GM21528 (cell line): Measurements from ENCODE around the gene ACAP3.

Experiments used
- ATAC-seq: cut with Tn5 transposase; IDR thresholded peaks from one replicate; pipeline ENCODE4 v1.9.1; 2021; ENCODE audit warnings: mild to moderate bottlenecking, moderate library complexity; ENCODE audit not compliant: unreplicated experiment, low FRiP score

The ACAP3 gene

GRCh38 chr1:1344655-1345361 is 37.1 kb upstream of the ACAP3 start:
- no peak for ATAC-seq

GRCh38 chr1:1343811-1344421 is 36.2 kb upstream of the ACAP3 start:
- no peak for ATAC-seq

GRCh38 chr1:1342584-1343115 is 34.9 kb upstream of the ACAP3 start:
- ATAC-seq: no peak

GRCh38 chr1:1342061-1342562 is 34.4 kb upstream of the ACAP3 start:
- no peak for ATAC-seq

GRCh38 chr1:1341549-1342021 is 33.9 kb upstream of the ACAP3 start:
- no peak for ATAC-seq

GRCh38 chr1:1340791-1341548 is 33.2 kb upstream of the ACAP3 start:
- no peak for ATAC-seq

- no peak for ATAC-seq
These were observed 32.5 kb upstream of the ACAP3 start for GRCh38 chr1:1340185-1340584.

- ATAC-seq: no peak
These were observed 30.5 kb upstream of the ACAP3 start for GRCh38 chr1:1338278-1338677.

GRCh38 chr1:1337793-1338147 is 30.0 kb upstream of the ACAP3 start:
- no peak for ATAC-seq

- ATAC-seq: no peak
These were observed 29.4 kb upstream of the ACAP3 start for GRCh38 chr1:1336931-1337792.

GRCh38 chr1:1336446-1336845 is 28.7 kb upstream of the ACAP3 start:
- no peak for ATAC-seq

GRCh38 chr1:1335792-1336248 is 28.1 kb upstream of the ACAP3 start:
- ATAC-seq: no peak

- no peak for ATAC-seq
These were observed 27.6 kb upstream of the ACAP3 start for GRCh38 chr1:1335283-1335682.

GRCh38 chr1:1334835-1335234 is 27.1 kb upstream of the ACAP3 start:
- ATAC-seq: no peak

- no peak for ATAC-seq
These were observed 26.0 kb upstream of the ACAP3 start for GRCh38 chr1:1333551-1334241.

GRCh38 chr1:1332774-1333480 is 25.2 kb upstream of the ACAP3 start:
- ATAC-seq: no peak

GRCh38 chr1:1332031-1332755 is 24.5 kb upstream of the ACAP3 start:
- no peak for ATAC-seq
